GM23338 (cell line): ENCODE data around the gene LGALS7. TPM values are rescaled to one million over a fixed set of nuclear protein-coding genes. Genes with fewer than 3 reads are reported as not detected.

Experiments used
- ATAC-seq: fragments of 200-7000 bp; cut with Tn5 transposase; 3 replicates; pipeline ENCODE4 v1.9.1; 2020
- DNase-seq: peaks from one replicate; pipeline ENCODE4 v3.0.0-alpha.2; 2015; ENCODE audit warnings: low spot score
- H2AFZ ChIP-seq: fragments of 200-600 bp; sonication (generic); 2 replicates; pipeline ENCODE4 v1.8.0; 2016; ENCODE audit warnings: antibody characterized with exemption, mild to moderate bottlenecking, moderate library complexity
- H3F3A ChIP-seq: fragments of 200-600 bp; sonication (generic); replicated peaks from 2 replicates; pipeline ENCODE4 v1.8.0; 2017; ENCODE audit warnings: antibody characterized with exemption, mixed run types, low read depth
- H3K27ac ChIP-seq: fragments of 200-600 bp; sonication (generic); 2 replicates; pipeline ENCODE4 v1.6.1; 2016; ENCODE audit warnings: low read depth
- H3K27me3 ChIP-seq: fragments of 200-600 bp; sonication (generic); 2 replicates; pipeline ENCODE4 v1.8.0; 2016; ENCODE audit warnings: mild to moderate bottlenecking, mixed run types, moderate library complexity; ENCODE audit not compliant: insufficient read depth
- H3K36me3 ChIP-seq: fragments of 200-600 bp; sonication (generic); 2 replicates; pipeline ENCODE4 v1.8.0; 2016; ENCODE audit warnings: mild to moderate bottlenecking; ENCODE audit not compliant: insufficient read depth
- H3K4me1 ChIP-seq: fragments of 200-600 bp; sonication (generic); 2 replicates; pipeline ENCODE4 v1.8.0; 2016; ENCODE audit warnings: mild to moderate bottlenecking, moderate library complexity; ENCODE audit not compliant: insufficient read depth
- H3K4me2 ChIP-seq: fragments of 200-600 bp; sonication (generic); 2 replicates; pipeline ENCODE4 v1.7.1; 2017; ENCODE audit warnings: mixed run types
- H3K4me3 ChIP-seq: fragments of 200-600 bp; sonication (generic); 2 replicates; pipeline ENCODE4 v1.6.1; 2016; ENCODE audit warnings: mixed run types
- H3K79me2 ChIP-seq: fragments of 200-600 bp; sonication (generic); replicated peaks from 2 replicates; pipeline ENCODE4 v1.8.0; 2017; ENCODE audit warnings: mild to moderate bottlenecking; ENCODE audit not compliant: insufficient read depth
- H3K9me2 ChIP-seq: fragments of 200-600 bp; sonication (generic); 2 replicates; pipeline ENCODE4 v1.8.0; 2017; ENCODE audit not compliant: insufficient read depth
- H4K20me1 ChIP-seq: fragments of 200-600 bp; sonication (generic); replicated peaks from 2 replicates; pipeline ENCODE4 v1.8.0; 2017; ENCODE audit warnings: mild to moderate bottlenecking; ENCODE audit not compliant: insufficient read depth
- H3K27ac Mint-ChIP-seq: 2 replicates; pipeline ENCODE4 v1.8.0; 2020; ENCODE audit warnings: inconsistent platforms, mild to moderate bottlenecking, moderate library complexity, mixed read lengths
- H3K27me3 Mint-ChIP-seq: 3 replicates; pipeline ENCODE4 v1.8.0; 2022; ENCODE audit warnings: low read depth, mild to moderate bottlenecking, moderate library complexity, mixed read lengths, inconsistent platforms; ENCODE audit not compliant: insufficient read depth, poor library complexity
- H3K36me3 Mint-ChIP-seq: 3 replicates; pipeline ENCODE4 v1.8.0; 2021; ENCODE audit warnings: low read depth, mild to moderate bottlenecking, inconsistent platforms, moderate library complexity, mixed read lengths
- H3K4me1 Mint-ChIP-seq: 3 replicates; pipeline ENCODE4 v1.8.0; 2020; ENCODE audit warnings: mild to moderate bottlenecking, inconsistent platforms, mixed read lengths
- H3K4me3 Mint-ChIP-seq: 3 replicates; pipeline ENCODE4 v1.8.0; 2021; ENCODE audit warnings: moderate library complexity, mild to moderate bottlenecking, inconsistent platforms, mixed read lengths
- H3K9me3 Mint-ChIP-seq: 3 replicates; pipeline ENCODE4 v1.8.0; 2020; ENCODE audit warnings: moderate library complexity, mild to moderate bottlenecking, inconsistent platforms, mixed read lengths
- CREB1 ChIP-seq: fragments of 250-450 bp; sonication (Bioruptor Pico); IDR thresholded peaks from 2 replicates; pipeline ENCODE4 v1.5.0; 2020; ENCODE audit warnings: low read depth, mild to moderate bottlenecking, moderate library complexity
- CTCF ChIP-seq, 2 experiments: fragments of 200-600 bp in 1 of 2; sonication (generic) in 1 of 2; conservative IDR thresholded peaks; 2 replicates each; pipeline versions ENCODE4 v1.5.1 to v1.6.1; 2016 to 2017; ENCODE audit warnings: antibody characterized with exemption in 2 of 2, low read depth in 2 of 2, mild to moderate bottlenecking in 2 of 2, moderate library complexity in 1 of 2
- ETS1 ChIP-seq: IDR thresholded peaks from 2 replicates; pipeline ENCODE4 v1.6.1; 2016; ENCODE audit warnings: antibody characterized with exemption
- EZH2phosphoT487 ChIP-seq: fragments of 200-600 bp; sonication (generic); IDR thresholded peaks from one replicate; pipeline ENCODE4 v1.8.1; 2018; ENCODE audit warnings: antibody characterized with exemption; ENCODE audit not compliant: unreplicated experiment
- JUNB ChIP-seq: IDR thresholded peaks from one replicate; pipeline ENCODE4 v1.6.1; 2016; ENCODE audit warnings: antibody characterized with exemption; ENCODE audit not compliant: unreplicated experiment
- STAT1 ChIP-seq: IDR thresholded peaks from one replicate; pipeline ENCODE4 v1.6.1; 2016; ENCODE audit warnings: antibody characterized with exemption; ENCODE audit not compliant: unreplicated experiment
- ZNF114 ChIP-seq: fragments of 250-450 bp; sonication (Bioruptor Pico); IDR thresholded peaks from 2 replicates; pipeline ENCODE4 v1.5.0; 2020; ENCODE audit warnings: mild to moderate bottlenecking, moderate library complexity
- ZNF331 ChIP-seq: fragments of 250-450 bp; sonication (Bioruptor Pico); IDR thresholded peaks from 2 replicates; pipeline ENCODE4 v1.5.0; 2020; ENCODE audit warnings: low read depth, mild to moderate bottlenecking, moderate library complexity
- ZNF462 ChIP-seq: fragments of 250-450 bp; sonication (Bioruptor Pico); IDR thresholded peaks from 2 replicates; pipeline ENCODE4 v1.5.0; 2020; ENCODE audit warnings: mild to moderate bottlenecking, moderate library complexity
- polyA plus RNA-seq: library from polyadenylated mRNA; unstranded; fragments of >200 nt; fragmentation: Nextera tagmentation; extraction: Ambion mirVana; gene quantifications from 2 replicates; pipeline ENCODE4 v1.2.1, GENCODE V29; 2016
- total RNA-seq: library from RNA; depleted of rRNA; stranded (reverse); fragments of >200 nt; shearing (Covaris generic); gene quantifications from 2 replicates; pipeline ENCODE4 v1.2.3, GENCODE V29; 2014

Gene LGALS7
- total and polyA plus RNA-seq, 2 experiments from 2014 or later, result 1.6 TPM; not detected in 1

GRCh38 chr19:38734176-38734425, 39.2 kb downstream of the LGALS7 start:
- TF ChIP-seq ZNF114 (CRISPR knock-in tag), result no peak
- no peak for TF ChIP-seq ZNF462 (CRISPR knock-in tag)
- no peak for TF ChIP-seq EZH2phosphoT487
- no peak for TF ChIP-seq ETS1
- no peak for TF ChIP-seq CTCF (conservative IDR thresholded peaks at IDR 0.05; ENCODE audit: low read depth in 2 of 2)
- TF ChIP-seq JUNB, result no peak
- TF ChIP-seq STAT1, result no peak
- no peak for TF ChIP-seq CREB1
- TF ChIP-seq ZNF331, result no peak
- Histone ChIP-seq H3K4me2 (peak overlapping the region; percentile 84; the same call in 1 of the 2 replicates), H2AFZ (no peak overlapping the region), H3K4me1 (peaks cover 13% of the 10 kb centered on the region), H4K20me1 (peaks cover 6% of the 10 kb centered on the region), H3K4me3 (peak overlapping the region; percentile 69; the same call in 1 of the 2 replicates), H3F3A (peaks cover 13% of the 10 kb centered on the region; the same call in 1 of the 2 replicates), H3K79me2 (no peaks in the 10 kb centered on the region), H3K36me3 (peaks cover 6% of the 10 kb centered on the region), H3K9me2 (no peaks in the 10 kb centered on the region), H3K27me3 (peaks cover 10% of the 10 kb centered on the region), H3K27ac (no peak overlapping the region)
- Mint-ChIP-seq H3K4me3 (peak overlapping the region; percentile 27; the same call in 1 of the 3 replicates), H3K36me3 (peaks cover 32% of the 10 kb centered on the region), H3K27me3 (peaks cover 47% of the 10 kb centered on the region), H3K9me3 (no peaks in the 10 kb centered on the region; the same call in 2 of the 3 replicates), H3K4me1 (peaks cover 25% of the 10 kb centered on the region), H3K27ac (no peak overlapping the region)
- no peak for ATAC-seq
- DNase-seq, result no peak
